Measurements from ENCODE around the gene DPEP2. TPM values are rescaled to one million over a fixed set of nuclear protein-coding genes. Genes with fewer than 3 reads are reported as not detected.

Gene DPEP2
- total and polyA plus RNA-seq, 10 of the 15 experiments (the other 5 are each of a cell fraction or from before 2014, with no cell fraction given) = 0.04 to 4.0 (median 2.1) TPM

DNA sequence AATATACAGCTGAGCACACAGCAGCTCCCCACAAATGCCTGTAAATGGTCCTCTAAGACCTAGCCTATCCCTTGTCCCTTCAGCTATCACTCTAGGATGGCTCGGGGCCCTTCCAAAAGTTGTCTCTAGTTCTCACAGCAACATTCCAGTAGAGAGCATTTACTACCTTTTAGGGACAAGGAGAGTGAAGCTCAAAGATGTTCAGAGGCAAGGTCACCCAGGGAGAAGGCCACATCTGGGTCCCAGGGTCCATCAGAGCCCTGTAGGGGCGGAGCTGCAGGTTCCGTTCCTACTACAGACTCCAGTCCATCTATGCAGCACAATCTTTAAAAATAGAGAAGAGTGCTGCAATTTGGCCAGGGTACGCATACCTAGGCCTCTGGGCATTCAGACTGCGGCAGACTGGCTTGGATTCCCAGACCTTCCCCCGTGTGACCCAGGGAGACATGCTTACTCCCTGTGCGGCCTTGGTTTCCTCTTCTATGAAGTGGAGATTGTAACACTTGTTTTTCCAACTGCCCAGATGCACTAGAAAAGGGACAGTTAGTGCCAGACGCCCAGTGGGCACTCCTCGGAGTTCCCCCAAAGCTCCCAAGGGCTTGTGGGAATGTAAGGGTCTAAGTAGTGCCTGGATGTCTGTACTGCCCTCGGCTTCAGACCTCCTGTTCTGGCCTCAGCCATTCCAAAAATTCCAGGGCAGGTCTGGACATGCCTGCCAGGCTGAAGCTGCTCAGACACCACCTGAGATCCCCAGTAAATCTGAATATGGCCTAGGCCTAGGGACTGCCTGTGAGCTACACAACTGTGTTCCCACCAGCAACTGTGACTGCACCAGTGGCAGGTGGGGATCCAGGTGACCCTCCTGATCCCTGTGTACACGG, 33.4 kb downstream of the DPEP2 start:
- TF ChIP-seq, protein P1, sequence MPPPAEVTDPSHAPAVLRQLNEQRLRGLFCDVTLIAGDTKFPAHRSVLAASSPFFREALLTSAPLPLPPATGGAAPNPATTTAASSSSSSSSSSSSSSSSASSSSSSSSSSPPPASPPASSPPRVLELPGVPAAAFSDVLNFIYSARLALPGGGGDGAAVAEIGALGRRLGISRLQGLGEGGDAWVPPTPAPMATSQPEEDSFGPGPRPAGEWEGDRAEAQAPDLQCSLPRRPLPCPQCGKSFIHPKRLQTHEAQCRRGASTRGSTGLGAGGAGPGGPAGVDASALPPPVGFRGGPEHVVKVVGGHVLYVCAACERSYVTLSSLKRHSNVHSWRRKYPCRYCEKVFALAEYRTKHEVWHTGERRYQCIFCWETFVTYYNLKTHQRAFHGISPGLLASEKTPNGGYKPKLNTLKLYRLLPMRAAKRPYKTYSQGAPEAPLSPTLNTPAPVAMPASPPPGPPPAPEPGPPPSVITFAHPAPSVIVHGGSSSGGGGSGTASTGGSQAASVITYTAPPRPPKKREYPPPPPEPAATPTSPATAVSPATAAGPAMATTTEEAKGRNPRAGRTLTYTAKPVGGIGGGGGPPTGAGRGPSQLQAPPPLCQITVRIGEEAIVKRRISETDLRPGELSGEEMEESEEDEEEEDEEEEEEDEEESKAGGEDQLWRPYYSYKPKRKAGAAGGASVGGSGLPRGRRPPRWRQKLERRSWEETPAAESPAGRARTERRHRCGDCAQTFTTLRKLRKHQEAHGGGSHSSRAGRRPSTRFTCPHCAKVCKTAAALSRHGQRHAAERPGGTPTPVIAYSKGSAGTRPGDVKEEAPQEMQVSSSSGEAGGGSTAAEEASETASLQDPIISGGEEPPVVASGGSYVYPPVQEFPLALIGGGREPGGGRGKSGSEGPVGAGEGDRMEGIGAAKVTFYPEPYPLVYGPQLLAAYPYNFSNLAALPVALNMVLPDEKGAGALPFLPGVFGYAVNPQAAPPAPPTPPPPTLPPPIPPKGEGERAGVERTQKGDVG (CRISPR knock-in tag; IDR thresholded peaks at IDR 0.05) = no peak
- TF ChIP-seq NBN (IDR thresholded peaks at IDR 0.05) (no peak), SIX5 (IDR thresholded peaks at IDR 0.05; ENCODE audit: low read depth, low read length, severe bottlenecking) (no peak), EP300 (IDR thresholded peaks at IDR 0.05; ENCODE audit: borderline replicate concordance in 1 of 2, control insufficient read depth in 1 of 2, low read depth in 2 of 2, low read length in 2 of 2) (no peak)
- Histone ChIP-seq H3K4me3 (peak overlapping the region; percentile 58; the same call in 1 of the 2 replicates), H3K79me2 (ENCODE audit: control insufficient read depth, insufficient read depth, low read length) (peaks cover 20% of the 10 kb centered on the region), H3K27ac (ENCODE audit: control insufficient read depth, insufficient read depth) (peak overlapping the region; percentile 34; the same call in 1 of the 2 replicates), H3K4me1 (ENCODE audit: control insufficient read depth, insufficient read depth, low read length) (peaks cover 21% of the 10 kb centered on the region), H3K9me3 (replicated peaks; ENCODE audit: control insufficient read depth, insufficient read depth, low read length) (no peaks in the 10 kb centered on the region), H3K36me3 (ENCODE audit: control insufficient read depth in 2 of 2, insufficient read depth in 2 of 2, low read length in 1 of 2) (peaks cover 2 to 4% of the 10 kb centered on the region in 2 experiments; a peak in 2 of 4 replicates), H3K9ac (ENCODE audit: control insufficient read depth, insufficient read depth, low read length) (peak overlapping the region; percentile 89), H3K4me2 (ENCODE audit: control insufficient read depth, insufficient read depth) (peak overlapping the region; percentile 76), H2AFZ (ENCODE audit: control insufficient read depth, low read depth, low read length) (no peak overlapping the region), H3K27me3 (replicated peaks in 1 of 2; ENCODE audit: control insufficient read depth in 2 of 2, insufficient read depth in 2 of 2, low read length in 1 of 2) (no peaks in the 10 kb centered on the region), H4K20me1 (ENCODE audit: control insufficient read depth, insufficient read depth) (no peaks in the 10 kb centered on the region)
- ChIA-PET CTCF (interaction anchor here (0.6 to 3.7 kb wide), 9 partner anchors 25 to 445 kb away, joined by 3 to 22 read pairs (median 4); no protein-coding TSS in a partner anchor), POLR2A (interaction anchor here (0.6 to 2.8 kb wide), 9 partner anchors 10 to 278 kb away, joined by 3 to 16 read pairs (median 3); partner anchors contain the start of gene PSMB10), RAD21 (ENCODE audit: unreplicated experiment) (interaction anchor here (0.8 to 2.4 kb wide), 9 partner anchors 19 to 75 kb away, joined by 3 to 9 read pairs (median 4); partner anchors contain the start of genes DDX28 and DUS2), SMC1A (ENCODE audit: uncharacterized antibody, unreplicated experiment) (interaction anchor here (0.8 to 2.8 kb wide), 9 partner anchors 12 to 149 kb away, joined by 3 to 10 read pairs (median 3); partner anchors contain the start of genes DDX28 and DUS2)
- intact Hi-C loops (cut with micrococcal nuclease; ENCODE audit: unreplicated experiment) (no loop called here), in situ Hi-C loops (cut with MboI) (no loop called here)
- BruUV-seq (replicated peaks) = no TSS peak
- FAIRE-seq (no peak), ATAC-seq (no peak), DNase-seq (ENCODE audit: low read depth, low spot score) (no peak)
- 68% methylated on average over 11 of the region's 11 CpGs for WGBS (ENCODE audit: insufficient coverage, insufficient replicate concordance, low lambda C conversion rate, missing lambda C conversion rate)

Data from GM12878 (cell line).